ENCODE data around the gene MKLN1.
"Not testable (repeated sequence)": the region's sequence is repeated elsewhere in the genome, so short reads cannot be mapped to it uniquely, and the experiment has no call there.

The MKLN1 gene

GRCh38 chr7:131312838-131313237 lies 14.8 kb upstream of the MKLN1 start:
- no peak for DNase-seq

GRCh38 chr7:131320603-131321002 lies 7.1 kb upstream of the MKLN1 start:
- no peak for DNase-seq

- no peak for DNase-seq
Observed at GRCh38 chr7:131321656-131322055, 6.0 kb upstream of the MKLN1 start.

- DNase-seq: no peak
Observed at GRCh38 chr7:131322061-131322460, 5.6 kb upstream of the MKLN1 start.

GRCh38 chr7:131322861-131323260 lies 4.8 kb upstream of the MKLN1 start:
- DNase-seq: no peak

- no peak for DNase-seq
Observed at GRCh38 chr7:131325179-131325840, 2.4 kb upstream of the MKLN1 start.

GRCh38 chr7:131326576-131326975 lies 1.1 kb upstream of the MKLN1 start:
- DNase-seq: no peak

- peak; percentile 75 for DNase-seq
Observed at GRCh38 chr7:131327049-131327625, 539 bp upstream of the MKLN1 start.

- peak; percentile 43 for DNase-seq
Observed at GRCh38 chr7:131328377-131329175, 900 bp downstream of the MKLN1 start.

- no peak for DNase-seq
Observed at GRCh38 chr7:131329176-131329570, 1.5 kb downstream of the MKLN1 start.

GRCh38 chr7:131330299-131330698 lies 2.6 kb downstream of the MKLN1 start:
- DNase-seq: no peak

GRCh38 chr7:131331806-131332205 lies 4.1 kb downstream of the MKLN1 start:
- DNase-seq: no peak

GRCh38 chr7:131332729-131333128 lies 5.1 kb downstream of the MKLN1 start:
- DNase-seq: not testable (repeated sequence)

GRCh38 chr7:131335639-131336381 lies 8.1 kb downstream of the MKLN1 start:
- DNase-seq: no peak

GRCh38 chr7:131336956-131337355 lies 9.3 kb downstream of the MKLN1 start:
- peak; percentile 35 for DNase-seq

- DNase-seq: no peak
Observed at GRCh38 chr7:131338173-131338572, 10.5 kb downstream of the MKLN1 start.

GRCh38 chr7:131338691-131339390 lies 11.2 kb downstream of the MKLN1 start:
- DNase-seq: no peak

- no peak for DNase-seq
Observed at GRCh38 chr7:131341690-131342089, 14.0 kb downstream of the MKLN1 start.

- DNase-seq: no peak
Observed at GRCh38 chr7:131342864-131343442, 15.3 kb downstream of the MKLN1 start.

- no peak for DNase-seq
Observed at GRCh38 chr7:131346885-131347592, 19.4 kb downstream of the MKLN1 start.

- DNase-seq: no peak
Observed at GRCh38 chr7:131352032-131352431, 24.4 kb downstream of the MKLN1 start.

Data from fibroblast of skin of back (primary cell).